GM18499 (cell line): ENCODE results near the gene MID2.
"Not testable (repeated sequence)": the region's sequence is repeated elsewhere in the genome, so short reads cannot be mapped to it uniquely, and the experiment has no call there.

Experiments
- ATAC-seq: cut with Tn5 transposase; IDR thresholded peaks from one replicate; pipeline ENCODE4 v1.9.1; 2021; ENCODE audit warnings: moderate number of reproducible peaks; ENCODE audit not compliant: insufficient read depth, unreplicated experiment

MID2 gene

DNA sequence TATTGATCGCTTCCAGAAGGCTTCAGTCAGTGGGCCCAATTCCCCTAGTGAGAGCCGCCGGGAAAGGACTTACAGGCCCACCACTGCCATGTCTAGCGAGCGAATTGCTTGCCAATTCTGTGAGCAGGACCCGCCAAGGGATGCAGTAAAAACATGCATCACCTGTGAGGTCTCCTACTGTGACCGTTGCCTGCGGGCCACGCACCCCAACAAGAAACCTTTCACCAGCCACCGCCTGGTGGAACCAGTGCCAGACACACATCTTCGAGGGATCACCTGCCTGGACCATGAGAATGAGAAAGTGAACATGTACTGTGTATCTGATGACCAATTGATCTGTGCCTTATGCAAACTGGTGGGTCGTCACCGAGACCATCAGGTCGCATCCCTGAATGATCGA lies 15.3 kb downstream of the MID2 start:
- ATAC-seq, result no peak

DNA sequence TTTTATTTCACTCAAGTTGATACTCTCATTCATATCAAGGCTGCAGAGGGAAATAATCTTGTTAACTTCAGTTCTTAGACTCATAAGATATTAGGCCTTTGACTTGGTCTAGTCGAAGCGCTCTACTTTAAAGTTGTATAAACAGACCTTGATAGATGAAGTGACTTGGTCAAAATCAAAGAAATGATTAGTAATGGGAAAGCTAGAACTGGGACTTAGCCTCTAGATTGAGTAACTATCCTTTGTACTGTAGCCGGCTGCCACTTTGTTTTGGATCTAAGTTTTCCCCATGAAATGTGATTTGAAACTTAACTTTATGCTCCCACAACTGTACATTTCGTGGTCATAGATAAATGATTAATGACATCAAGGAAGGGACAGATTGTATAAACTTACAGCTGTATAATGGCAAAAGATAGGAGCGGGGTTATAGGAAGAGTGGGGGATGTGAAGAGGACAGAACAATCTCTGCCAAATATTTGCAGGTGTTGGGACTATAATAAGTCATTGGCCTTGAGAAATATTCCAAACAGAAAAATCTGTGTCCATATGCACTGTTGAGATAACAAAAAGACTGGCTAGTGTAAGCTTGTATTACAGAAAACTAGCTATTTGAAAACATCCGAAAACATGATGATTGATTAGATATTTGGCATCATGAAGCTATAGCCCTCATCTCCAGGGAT lies 17.2 kb downstream of the MID2 start:
- ATAC-seq, result no peak

- ATAC-seq, result no peak
These were observed 20.0 kb downstream of the MID2 start for GRCh38 chrX:107845625-107846024.

DNA sequence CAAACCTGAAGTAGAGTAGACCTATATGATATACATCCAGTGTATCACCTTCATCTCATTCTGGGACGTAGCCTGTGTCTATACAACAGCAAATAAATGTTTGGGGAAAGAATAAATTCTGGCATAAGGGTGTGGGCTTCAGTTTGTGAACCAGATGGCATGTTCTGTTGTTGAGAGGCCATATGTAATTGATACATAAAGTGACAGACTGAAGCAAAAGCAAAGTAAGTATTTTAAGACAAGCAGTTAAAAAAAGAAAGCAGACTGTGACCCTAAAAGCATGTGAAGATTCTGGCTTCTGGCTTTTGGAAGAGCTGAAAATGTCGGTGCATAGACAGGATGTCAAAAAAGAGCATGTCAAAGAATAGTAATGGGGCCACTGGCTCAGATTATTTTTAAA lies 22.9 kb downstream of the MID2 start:
- ATAC-seq, result no peak

- no peak for ATAC-seq
These were observed 24.2 kb downstream of the MID2 start for GRCh38 chrX:107849747-107850421.

- no peak for ATAC-seq
These were observed 24.7 kb downstream of the MID2 start for GRCh38 chrX:107850422-107850765.

GRCh38 chrX:107851215-107851614 lies 25.5 kb downstream of the MID2 start:
- ATAC-seq, result no peak

DNA sequence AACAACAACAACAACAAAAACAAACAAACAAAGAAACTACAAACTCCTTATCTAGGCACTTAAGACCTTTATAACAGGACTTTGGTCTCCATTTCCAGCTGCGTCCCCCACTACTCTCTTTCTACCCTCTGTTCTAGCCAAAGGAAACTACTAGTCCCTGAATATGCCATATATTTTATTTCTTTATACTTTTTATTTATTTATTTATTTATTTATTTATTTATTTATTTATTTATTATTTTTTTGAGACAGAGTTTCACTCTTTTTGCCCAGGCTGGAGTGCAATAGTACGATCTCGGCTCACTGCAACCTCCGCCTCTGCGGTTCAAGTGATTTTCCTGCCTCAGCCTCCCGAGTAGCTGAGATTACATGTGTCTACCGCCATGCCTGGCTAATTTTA lies 26.0 kb downstream of the MID2 start:
- ATAC-seq, result not testable (repeated sequence)

DNA sequence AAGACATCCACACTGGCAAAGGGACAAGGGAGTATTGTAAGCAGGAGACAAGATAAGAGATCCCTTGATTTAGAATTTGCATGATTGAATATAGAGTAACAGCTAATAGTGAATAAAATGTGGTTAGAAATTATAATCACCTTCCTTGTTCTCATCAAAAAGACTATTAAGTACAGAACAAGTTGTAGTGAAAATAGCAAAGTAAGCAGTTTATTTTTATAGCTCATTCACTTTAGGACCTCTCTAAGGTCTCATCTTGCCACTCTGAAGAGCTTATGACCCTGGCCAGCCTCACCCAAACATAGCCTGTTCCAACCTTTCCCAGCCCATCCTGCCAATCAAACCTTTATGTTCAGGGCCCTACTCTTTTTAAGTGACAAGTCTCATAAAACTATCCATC lies 30.6 kb downstream of the MID2 start:
- no peak for ATAC-seq

GRCh38 chrX:107857041-107857440 lies 31.4 kb downstream of the MID2 start:
- not testable (repeated sequence) for ATAC-seq

- ATAC-seq, result no peak
These were observed 32.2 kb downstream of the MID2 start for GRCh38 chrX:107857837-107858236.

- ATAC-seq, result no peak
These were observed 35.4 kb downstream of the MID2 start for GRCh38 chrX:107861056-107861455.

DNA sequence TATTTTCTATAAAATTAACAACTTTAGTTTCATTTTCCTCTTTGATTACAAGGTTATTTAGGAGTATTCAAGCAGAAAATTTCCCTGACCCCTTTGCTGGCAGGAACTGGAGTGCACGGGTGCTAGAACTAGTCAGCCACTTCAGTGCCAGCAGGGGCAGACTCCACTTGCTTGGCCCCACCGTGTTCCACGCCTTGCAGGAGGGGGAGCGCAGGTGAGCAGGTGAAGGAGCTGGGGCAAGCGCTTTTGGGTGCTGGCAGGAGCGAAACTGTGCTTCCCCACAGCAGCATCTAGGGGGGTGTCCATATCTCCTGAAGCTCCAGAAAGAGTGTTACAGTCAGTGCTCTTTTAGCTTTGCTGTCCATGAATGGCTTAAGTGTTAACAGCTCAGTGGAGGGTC lies 45.5 kb downstream of the MID2 start:
- no peak for ATAC-seq

GRCh38 chrX:107878106-107878505 lies 52.4 kb downstream of the MID2 start:
- no peak for ATAC-seq

DNA sequence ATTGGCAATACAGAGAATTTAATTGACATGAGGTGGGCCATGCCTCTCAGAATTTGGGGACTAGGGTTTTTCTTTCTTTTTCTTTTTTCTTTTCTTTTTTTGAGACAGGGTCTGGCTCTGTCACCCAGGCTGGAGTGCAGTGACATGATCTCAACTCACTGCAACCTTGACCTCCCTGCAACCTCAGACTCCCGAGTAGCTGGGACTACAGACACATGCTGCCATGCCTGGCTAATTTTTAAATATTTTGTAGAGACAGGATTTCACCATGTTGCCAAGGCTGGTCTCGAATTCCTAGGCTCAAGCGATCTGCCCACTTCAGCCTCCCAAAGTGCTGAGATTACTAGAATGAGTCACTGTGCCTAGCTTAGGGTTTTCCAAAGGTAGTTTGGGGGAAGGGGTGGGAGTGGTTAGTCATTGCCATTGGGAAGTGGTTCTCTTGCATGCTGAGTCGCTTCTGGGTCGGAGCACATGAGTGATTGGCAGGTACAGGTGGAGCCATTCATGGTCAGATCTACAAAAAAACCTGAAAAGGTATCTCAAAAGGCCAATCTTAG lies 54.5 kb downstream of the MID2 start:
- ATAC-seq, result no peak

DNA sequence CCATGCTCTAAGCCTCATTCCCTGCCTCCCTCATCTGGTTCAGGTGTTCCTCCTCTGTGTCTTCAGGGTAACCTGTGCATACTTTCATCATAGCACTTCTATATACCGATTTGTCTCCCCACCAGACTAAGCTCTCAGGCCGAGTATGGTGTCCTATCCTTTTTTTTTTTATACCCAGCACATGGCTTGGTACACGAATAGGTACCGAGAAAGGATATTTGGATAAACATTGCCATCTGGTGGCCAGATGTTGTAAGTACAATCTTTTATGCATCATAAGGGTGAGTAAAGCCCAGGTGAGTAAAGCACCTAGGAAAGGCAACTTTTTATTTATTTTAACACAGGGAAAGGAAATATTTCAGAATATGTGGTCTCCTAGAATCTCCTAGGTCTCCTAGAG lies 68.4 kb downstream of the MID2 start:
- ATAC-seq, result no peak

DNA sequence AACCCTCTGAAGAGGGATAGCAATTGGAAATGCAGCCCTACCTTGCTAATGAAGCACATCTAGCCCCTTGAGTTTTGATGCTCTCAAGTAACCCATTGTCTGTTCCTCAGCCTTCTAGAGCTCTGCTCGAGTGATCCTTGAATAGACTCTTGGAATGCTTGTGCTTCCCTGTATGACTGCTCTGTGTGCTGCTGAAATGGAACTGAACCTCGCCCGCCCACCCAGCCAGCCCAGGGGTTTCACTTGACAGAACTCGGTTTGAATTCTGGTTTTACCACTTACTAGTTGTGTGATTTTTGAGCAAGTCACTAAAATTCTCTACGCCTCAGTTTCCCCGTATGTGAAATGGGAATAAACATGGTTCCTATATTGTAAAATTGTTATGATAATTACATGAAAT lies 77.1 kb downstream of the MID2 start:
- no peak for ATAC-seq

GRCh38 chrX:107905366-107905765 lies 79.7 kb downstream of the MID2 start:
- no peak for ATAC-seq

DNA sequence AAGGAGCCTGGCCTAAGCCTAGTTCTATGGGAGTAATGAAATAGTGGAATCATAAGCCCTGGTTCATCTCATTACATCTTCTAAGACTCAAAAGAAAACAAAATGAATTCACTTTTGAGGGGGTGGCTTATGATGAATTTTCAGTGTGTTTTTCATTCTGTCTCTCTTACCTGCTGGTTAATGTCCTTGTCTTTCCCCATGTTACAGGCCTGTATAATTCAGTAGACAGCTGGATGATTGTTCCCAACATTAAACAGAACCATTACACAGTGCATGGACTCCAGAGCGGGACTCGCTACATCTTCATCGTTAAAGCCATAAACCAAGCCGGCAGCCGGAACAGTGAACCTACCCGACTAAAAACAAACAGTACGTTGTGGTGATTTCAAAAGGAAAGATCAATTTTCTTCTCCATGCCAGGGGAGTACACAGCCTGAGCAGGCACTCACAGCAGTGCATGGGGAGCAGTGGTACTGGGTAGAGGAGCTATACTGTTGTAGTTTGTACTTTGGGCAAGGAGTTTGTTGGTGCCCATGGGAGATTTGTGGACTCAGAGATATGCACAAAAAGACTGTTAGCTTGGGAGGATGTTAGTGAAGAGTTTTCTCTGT lies 98.6 kb downstream of the MID2 start:
- no peak for ATAC-seq

- ATAC-seq, result no peak
These were observed 108.6 kb downstream of the MID2 start for GRCh38 chrX:107934262-107934661.

DNA sequence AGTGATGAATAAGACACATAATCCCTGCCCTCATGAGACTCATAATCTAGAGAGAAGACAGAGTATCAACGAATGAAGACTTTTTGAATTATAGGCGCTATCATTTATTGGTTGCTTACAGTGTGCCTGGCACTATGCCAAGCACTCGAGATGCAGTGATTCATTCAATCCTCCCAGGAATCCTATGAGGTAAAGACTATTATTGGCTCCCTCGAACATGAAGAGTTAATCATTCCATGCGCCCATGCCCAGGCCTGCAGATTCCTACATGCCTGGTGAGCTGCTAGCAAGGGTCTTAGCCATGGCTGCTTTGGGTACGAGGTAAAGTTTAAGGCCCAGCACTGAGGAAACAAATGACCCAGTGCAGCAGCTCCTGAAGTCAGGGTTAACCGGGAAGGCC lies 109.5 kb downstream of the MID2 start:
- ATAC-seq, result no peak
